ENCODE results near the gene ZNF687. TPM values are rescaled to one million over a fixed set of nuclear protein-coding genes. Genes with fewer than 3 reads are reported as not detected.

The ZNF687 gene
- total RNA-seq, 1 experiment from 2014 or later: 56.8 TPM

GRCh38 chr1:151267760-151268159 is 14.3 kb upstream of the ZNF687 start:
- CTCF ChIA-PET: interaction anchor here (2.0 kb wide), 1 partner anchor 13 kb away, joined by 6 read pairs; the partner anchor contains the start of gene PSMD4
- no peak overlapping the region for H3K4me3 Mint-ChIP-seq
- POLR2A ChIA-PET: interaction anchor here (0.8 kb wide), 1 partner anchor 16 kb away, joined by 3 read pairs; no protein-coding TSS in a partner anchor

More at GRCh38 chr1:151267760-151268159, 14.3 kb upstream of the ZNF687 start:
- ATAC-seq (no peak), DNase-seq (ENCODE audit: low spot score) (no peak)
- no peaks in the 10 kb centered on the region for H3K4me1 Mint-ChIP-seq
- H3K27me3 Mint-ChIP-seq (ENCODE audit: low read depth): no peaks in the 10 kb centered on the region
- H3K9me3 Mint-ChIP-seq: no peaks in the 10 kb centered on the region
- H3K36me3 Mint-ChIP-seq: peaks cover 50% of the 10 kb centered on the region
- peak overlapping the region; percentile 79; the same call in 1 of the 2 replicates for H3K27ac Mint-ChIP-seq
- TF ChIP-seq USF1 (CRISPR knock-in tag; IDR thresholded peaks at IDR 0.05) (no peak), ZNF121 (CRISPR knock-in tag; IDR thresholded peaks at IDR 0.05) (no peak), ATF2 (CRISPR knock-in tag; IDR thresholded peaks at IDR 0.05; ENCODE audit: borderline replicate concordance, low read depth) (no peak), GRHL2 (CRISPR knock-in tag; IDR thresholded peaks at IDR 0.05; ENCODE audit: insufficient replicate concordance, severe bottlenecking) (no peak), ZNF671 (CRISPR knock-in tag; IDR thresholded peaks at IDR 0.05) (no peak), FOXP1 (CRISPR knock-in tag; IDR thresholded peaks at IDR 0.05; ENCODE audit: borderline replicate concordance) (no peak), ESRRA (CRISPR knock-in tag; IDR thresholded peaks at IDR 0.05; ENCODE audit: borderline replicate concordance) (no peak), ZSCAN18 (CRISPR knock-in tag; IDR thresholded peaks at IDR 0.05) (no peak), FOXJ3 (CRISPR knock-in tag; IDR thresholded peaks at IDR 0.05; ENCODE audit: borderline replicate concordance) (no peak), RELA (CRISPR knock-in tag; IDR thresholded peaks at IDR 0.05; ENCODE audit: borderline replicate concordance) (no peak), CDX4 (CRISPR knock-in tag; IDR thresholded peaks at IDR 0.05; ENCODE audit: borderline replicate concordance) (no peak), ELF4 (CRISPR knock-in tag; IDR thresholded peaks at IDR 0.05; ENCODE audit: low read depth) (no peak), E2F1 (CRISPR knock-in tag; IDR thresholded peaks at IDR 0.05) (no peak), MYBL2 (CRISPR knock-in tag; IDR thresholded peaks at IDR 0.05) (no peak), ZNF532 (CRISPR knock-in tag; IDR thresholded peaks at IDR 0.05; ENCODE audit: borderline replicate concordance) (no peak), ZNF219 (CRISPR knock-in tag; IDR thresholded peaks at IDR 0.05; ENCODE audit: borderline replicate concordance) (no peak), SMAD4 (CRISPR knock-in tag; IDR thresholded peaks at IDR 0.05) (no peak)
